GM20431 (cell line): ENCODE results near the gene SUSD3.
"Not testable (repeated sequence)": the region's sequence is repeated elsewhere in the genome, so short reads cannot be mapped to it uniquely, and the experiment has no call there.

ENCODE experiments used
- in situ Hi-C: fragments of 300-500 bp; cut with MseI, MboI; formaldehyde crosslinking; loops from one replicate; pipeline ENCODE4 v1.15.0; 2020; ENCODE audit warnings: low sequenced_read_pairs; ENCODE audit not compliant: unreplicated experiment

Gene SUSD3

GRCh38 chr9:93090091-93090655, 31.7 kb downstream of the SUSD3 start:
- in situ Hi-C loops = no loop called here

GRCh38 chr9:93091056-93091452, 32.6 kb downstream of the SUSD3 start:
- in situ Hi-C loops = no loop called here

- in situ Hi-C loops = no loop called here
Measured at GRCh38 chr9:93091453-93092081, 33.1 kb downstream of the SUSD3 start.

GRCh38 chr9:93092251-93092991, 33.9 kb downstream of the SUSD3 start:
- in situ Hi-C loops = no loop called here

- in situ Hi-C loops = no loop called here
Measured at GRCh38 chr9:93093127-93093876, 34.8 kb downstream of the SUSD3 start.

- in situ Hi-C loops = no loop called here
Measured at GRCh38 chr9:93093877-93094657, 35.6 kb downstream of the SUSD3 start.

- in situ Hi-C loops = no loop called here
Measured at GRCh38 chr9:93094658-93095204, 36.2 kb downstream of the SUSD3 start.

- in situ Hi-C loops = no loop called here
Measured at GRCh38 chr9:93095205-93096130, 37.0 kb downstream of the SUSD3 start.

GRCh38 chr9:93096131-93096802, 37.8 kb downstream of the SUSD3 start, which contains the start of gene CARD19:
Gene CARD19, plus strand, starts transcription at chr9:93096217. Its CDS starts 129 bp downstream, at chr9:93096346.
- in situ Hi-C loops = no loop called here

GRCh38 chr9:93096811-93097382, 38.4 kb downstream of the SUSD3 start:
- in situ Hi-C loops = no loop called here

GRCh38 chr9:93097511-93098201, 39.2 kb downstream of the SUSD3 start:
- in situ Hi-C loops = no loop called here

- in situ Hi-C loops = no loop called here
Measured at GRCh38 chr9:93098236-93098946, 39.9 kb downstream of the SUSD3 start.

- in situ Hi-C loops = no loop called here
Measured at GRCh38 chr9:93099551-93100275, 41.2 kb downstream of the SUSD3 start.

GRCh38 chr9:93100276-93100636, 41.8 kb downstream of the SUSD3 start:
- in situ Hi-C loops = no loop called here

GRCh38 chr9:93101086-93101485, 42.6 kb downstream of the SUSD3 start:
- in situ Hi-C loops = not testable (repeated sequence)

- in situ Hi-C loops = no loop called here
Measured at GRCh38 chr9:93105620-93106019, 47.1 kb downstream of the SUSD3 start.
